Thyroid gland (tissue), 4 donors: Measurements from ENCODE around the gene TESMIN. TPM values are rescaled to one million over a fixed set of nuclear protein-coding genes. Genes with fewer than 3 reads are reported as not detected.

Experiments
- DNase-seq, 2 donors: peaks; one replicate each; pipeline ENCODE4 v3.0.0-alpha.2; 2019
- H3K27ac ChIP-seq, 3 donors: fragments of 200-600 bp; sonication (generic); 1 replicate in 2 of 3; 2 replicates in 1 of 3; pipeline ENCODE4 v1.5.1; 2016 to 2019; ENCODE audit warnings: mild to moderate bottlenecking in 1 of 3, moderate library complexity in 1 of 3
- H3K27me3 ChIP-seq: fragments of 200-600 bp; sonication (generic); one replicate; pipeline ENCODE4 v1.5.1; 2019
- H3K36me3 ChIP-seq, 2 donors: fragments of 200-600 bp; sonication (generic); one replicate each; pipeline ENCODE4 v1.5.1; 2016 to 2019
- H3K4me1 ChIP-seq, 2 donors: fragments of 200-600 bp; sonication (generic); one replicate each; pipeline ENCODE4 v1.5.1; 2017 to 2019
- H3K4me3 ChIP-seq, 3 donors: fragments of 200-600 bp; sonication (generic); replicated peaks in 1 of 3; 1 replicate in 2 of 3; 2 replicates in 1 of 3; pipeline ENCODE4 v1.5.1; 2016; ENCODE audit warnings: mild to moderate bottlenecking in 1 of 3
- H3K9me3 ChIP-seq: fragments of 200-600 bp; sonication (generic); one replicate; pipeline ENCODE4 v1.5.1; 2017
- POLR2A ChIP-seq, 2 donors: fragments of 450-650 bp; IDR thresholded peaks; one replicate each; pipeline ENCODE4 v1.6.1; 2017; ENCODE audit warnings: antibody characterized with exemption in 2 of 2, mild to moderate bottlenecking in 2 of 2, moderate library complexity in 1 of 2
- WGBS, 2 donors: methylation state at CpG; one replicate each; pipeline ENCODE4 v1.1.5; 2017; 5-methylcytosine and 5-hydroxymethylcytosine counted together
- intact Hi-C: fragments of 100-400 bp; cut with DNase I; formaldehyde crosslinking; loops from one replicate; pipeline ENCODE4 v1.15.1; 2023
- total RNA-seq, 4 donors: library from RNA; depleted of rRNA; stranded (reverse); fragments of >200 nt; gene quantifications; one replicate each; pipeline ENCODE4 v1.2.3, GENCODE V29; 2016
- TF ChIP-seq, protein P1 (sequence below), 6 experiments: fragments of 200-600 bp in 3 of 6; fragments of 450-650 bp in 3 of 6; sonication (generic) in 3 of 6; IDR thresholded peaks; one replicate each; pipeline ENCODE4 v1.5.1; 2016 to 2019; ENCODE audit warnings: antibody characterized with exemption in 6 of 6, mild to moderate bottlenecking in 2 of 6, inconsistent platforms in 1 of 6, moderate library complexity in 1 of 6

TESMIN gene
- total RNA-seq, 4 donors from 2014 or later: 2.1 to 10.6 (median 5.8) TPM

GRCh38 chr11:68694431-68695297 is 56.7 kb downstream of the TESMIN start:
- 83 to 88% methylated on average over 5 of the region's 5 CpGs for WGBS, 2 donors
- H3K9me3 ChIP-seq: no peaks in the 10 kb centered on the region
- intact Hi-C loops: no loop called here
- H3K27me3 ChIP-seq: no peaks in the 10 kb centered on the region
- TF ChIP-seq, protein P1, sequence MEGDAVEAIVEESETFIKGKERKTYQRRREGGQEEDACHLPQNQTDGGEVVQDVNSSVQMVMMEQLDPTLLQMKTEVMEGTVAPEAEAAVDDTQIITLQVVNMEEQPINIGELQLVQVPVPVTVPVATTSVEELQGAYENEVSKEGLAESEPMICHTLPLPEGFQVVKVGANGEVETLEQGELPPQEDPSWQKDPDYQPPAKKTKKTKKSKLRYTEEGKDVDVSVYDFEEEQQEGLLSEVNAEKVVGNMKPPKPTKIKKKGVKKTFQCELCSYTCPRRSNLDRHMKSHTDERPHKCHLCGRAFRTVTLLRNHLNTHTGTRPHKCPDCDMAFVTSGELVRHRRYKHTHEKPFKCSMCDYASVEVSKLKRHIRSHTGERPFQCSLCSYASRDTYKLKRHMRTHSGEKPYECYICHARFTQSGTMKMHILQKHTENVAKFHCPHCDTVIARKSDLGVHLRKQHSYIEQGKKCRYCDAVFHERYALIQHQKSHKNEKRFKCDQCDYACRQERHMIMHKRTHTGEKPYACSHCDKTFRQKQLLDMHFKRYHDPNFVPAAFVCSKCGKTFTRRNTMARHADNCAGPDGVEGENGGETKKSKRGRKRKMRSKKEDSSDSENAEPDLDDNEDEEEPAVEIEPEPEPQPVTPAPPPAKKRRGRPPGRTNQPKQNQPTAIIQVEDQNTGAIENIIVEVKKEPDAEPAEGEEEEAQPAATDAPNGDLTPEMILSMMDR (IDR thresholded peaks at IDR 0.05): no peak
- no peak for TF ChIP-seq POLR2A (IDR thresholded peaks at IDR 0.05)
- H3K4me3 ChIP-seq: no peak overlapping the region
- no peak for DNase-seq
- H3K4me1 ChIP-seq: no peaks in the 10 kb centered on the region
- no peaks in the 10 kb centered on the region for H3K36me3 ChIP-seq
- H3K27ac ChIP-seq: no peak overlapping the region

- DNase-seq: no peak
- Histone ChIP-seq H3K4me1 (no peaks in the 10 kb centered on the region), H3K4me3 (no peak overlapping the region), H3K27me3 (no peaks in the 10 kb centered on the region), H3K27ac (no peak overlapping the region), H3K9me3 (no peaks in the 10 kb centered on the region), H3K36me3 (no peaks in the 10 kb centered on the region)
- 92 to 95% methylated on average over 7 to 10 of the region's 10 CpGs for WGBS, 2 donors
- TF ChIP-seq, protein P1 (IDR thresholded peaks at IDR 0.05): no peak
- TF ChIP-seq POLR2A (IDR thresholded peaks at IDR 0.05): no peak
- intact Hi-C loops: no loop called here
These were observed 57.8 kb downstream of the TESMIN start for GRCh38 chr11:68693484-68693882.

DNA sequence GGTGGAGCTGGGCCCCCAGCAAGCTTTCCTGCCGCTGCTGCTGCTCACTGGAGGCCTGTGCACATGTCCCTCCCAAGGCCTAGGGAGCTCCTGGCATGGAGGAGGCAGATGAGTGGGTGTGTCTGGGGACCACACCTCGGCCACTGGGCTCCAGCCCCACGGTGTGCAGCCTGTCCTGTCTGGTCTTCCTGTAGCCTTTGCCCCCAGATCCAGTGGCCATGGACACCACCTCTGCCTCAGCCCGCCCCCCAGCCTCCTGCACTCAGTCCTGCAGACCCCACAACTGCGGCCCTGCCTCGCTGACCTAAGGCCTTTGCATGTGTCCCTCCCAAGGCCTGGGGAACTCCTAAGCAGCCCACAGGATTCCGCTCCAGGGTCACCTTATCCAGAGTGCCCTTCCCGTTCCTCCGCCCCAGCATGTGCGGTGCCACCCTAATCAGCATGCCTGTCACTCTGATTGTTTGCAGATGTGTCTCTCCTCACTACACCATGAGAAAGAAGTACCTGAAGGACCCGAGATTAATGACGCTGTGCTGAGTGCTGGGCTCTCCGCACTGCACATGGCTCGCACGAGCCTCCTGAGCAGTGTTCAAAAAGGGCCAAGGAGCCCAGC is 58.3 kb downstream of the TESMIN start:
- Histone ChIP-seq H3K36me3 (no peaks in the 10 kb centered on the region), H3K27me3 (no peaks in the 10 kb centered on the region), H3K4me3 (no peak overlapping the region), H3K27ac (no peak overlapping the region), H3K9me3 (no peaks in the 10 kb centered on the region), H3K4me1 (no peaks in the 10 kb centered on the region)
- 88% methylated on average over 14 to 15 of the region's 15 CpGs for WGBS, 2 donors
- intact Hi-C loops: no loop called here
- TF ChIP-seq POLR2A (IDR thresholded peaks at IDR 0.05): no peak
- TF ChIP-seq, protein P1 (IDR thresholded peaks at IDR 0.05): no peak
- DNase-seq: no peak

- Histone ChIP-seq H3K27ac (no peak overlapping the region), H3K36me3 (no peaks in the 10 kb centered on the region), H3K9me3 (no peaks in the 10 kb centered on the region), H3K4me3 (no peak overlapping the region), H3K27me3 (no peaks in the 10 kb centered on the region), H3K4me1 (no peaks in the 10 kb centered on the region)
- TF ChIP-seq POLR2A (IDR thresholded peaks at IDR 0.05): no peak
- TF ChIP-seq, protein P1 (IDR thresholded peaks at IDR 0.05): no peak
- intact Hi-C loops: no loop called here
- no peak for DNase-seq
- WGBS, 2 donors: 92 to 94% methylated on average over 10 of the region's 10 CpGs
These were observed 59.2 kb downstream of the TESMIN start for GRCh38 chr11:68692115-68692514.

DNA sequence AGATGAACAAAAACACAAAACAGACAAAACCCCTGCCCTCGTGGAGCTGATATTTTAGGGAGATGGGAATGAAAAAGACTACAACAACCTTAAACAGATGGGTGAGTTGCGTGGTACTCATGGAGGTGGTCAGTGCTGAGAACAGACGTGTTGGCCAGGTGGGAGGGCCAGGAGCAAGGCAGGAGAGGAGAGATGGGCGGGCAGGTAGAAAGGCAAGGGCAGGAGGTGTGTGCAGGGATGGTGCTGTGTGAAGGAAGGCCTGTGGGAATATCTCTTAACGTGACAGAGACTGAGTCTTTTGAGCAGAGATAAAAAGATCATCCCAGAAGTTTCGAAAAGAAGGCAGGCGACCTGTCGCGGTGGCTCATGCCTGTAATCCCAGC is 59.9 kb downstream of the TESMIN start:
- DNase-seq: no peak
- TF ChIP-seq, protein P1 (IDR thresholded peaks at IDR 0.05): no peak
- TF ChIP-seq POLR2A (IDR thresholded peaks at IDR 0.05): no peak
- Histone ChIP-seq H3K27ac (no peak overlapping the region), H3K4me3 (no peak overlapping the region), H3K27me3 (no peaks in the 10 kb centered on the region), H3K36me3 (no peaks in the 10 kb centered on the region), H3K4me1 (no peaks in the 10 kb centered on the region), H3K9me3 (no peaks in the 10 kb centered on the region)
- 82% methylated on average over 9 of the region's 9 CpGs for WGBS, 2 donors
- intact Hi-C loops: no loop called here
